HG03354 (cell line): ENCODE results near the gene PREX1.
A peak's percentile ranks its signal among the peaks of the same experiment; 100 is the strongest.

Source experiments
- ATAC-seq: cut with Tn5 transposase; IDR thresholded peaks from one replicate; pipeline ENCODE4 v1.9.1; 2021; ENCODE audit warnings: mild to moderate bottlenecking; ENCODE audit not compliant: unreplicated experiment, poor library complexity, severe bottlenecking

PREX1 gene

GRCh38 chr20:48800177-48800576, 27.6 kb downstream of the PREX1 start:
- ATAC-seq: no peak

DNA sequence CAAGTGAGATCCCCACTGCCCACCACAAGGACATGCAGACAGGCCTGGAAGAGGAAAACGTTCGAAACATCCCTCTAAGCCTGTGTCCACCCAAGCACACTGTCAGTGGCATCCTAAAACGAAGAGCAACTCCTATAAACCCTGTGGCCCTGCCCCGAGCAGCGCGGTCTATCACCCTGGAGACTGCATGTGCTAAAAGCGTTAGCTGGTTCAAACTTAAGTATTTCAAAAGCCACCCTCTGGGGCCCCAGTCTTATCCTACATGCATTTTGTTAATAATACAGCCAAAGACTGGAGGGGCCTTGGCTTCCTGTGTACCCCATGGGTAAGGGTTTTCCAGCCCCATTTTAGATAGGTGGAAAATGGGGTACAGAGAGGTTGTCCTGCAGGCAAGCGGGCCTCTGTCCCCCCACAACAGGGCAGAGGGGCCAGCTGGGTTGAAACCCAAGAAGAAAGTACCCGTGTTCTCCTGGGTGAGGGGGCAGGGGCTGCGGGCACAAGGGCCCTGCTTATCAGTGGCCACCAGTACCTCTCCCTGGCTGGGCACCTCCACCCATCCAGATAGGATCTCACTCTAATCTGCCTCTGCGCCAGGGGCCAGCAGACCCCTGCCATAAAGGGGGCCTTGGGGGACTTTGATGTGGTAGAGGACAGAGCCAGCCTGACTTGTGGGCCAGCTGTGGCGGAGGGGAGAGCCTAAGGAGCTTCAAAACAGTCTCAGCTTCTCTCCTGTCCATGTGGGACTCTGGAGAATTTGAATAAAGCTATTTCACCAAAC, 28.3 kb downstream of the PREX1 start:
- no peak for ATAC-seq

DNA sequence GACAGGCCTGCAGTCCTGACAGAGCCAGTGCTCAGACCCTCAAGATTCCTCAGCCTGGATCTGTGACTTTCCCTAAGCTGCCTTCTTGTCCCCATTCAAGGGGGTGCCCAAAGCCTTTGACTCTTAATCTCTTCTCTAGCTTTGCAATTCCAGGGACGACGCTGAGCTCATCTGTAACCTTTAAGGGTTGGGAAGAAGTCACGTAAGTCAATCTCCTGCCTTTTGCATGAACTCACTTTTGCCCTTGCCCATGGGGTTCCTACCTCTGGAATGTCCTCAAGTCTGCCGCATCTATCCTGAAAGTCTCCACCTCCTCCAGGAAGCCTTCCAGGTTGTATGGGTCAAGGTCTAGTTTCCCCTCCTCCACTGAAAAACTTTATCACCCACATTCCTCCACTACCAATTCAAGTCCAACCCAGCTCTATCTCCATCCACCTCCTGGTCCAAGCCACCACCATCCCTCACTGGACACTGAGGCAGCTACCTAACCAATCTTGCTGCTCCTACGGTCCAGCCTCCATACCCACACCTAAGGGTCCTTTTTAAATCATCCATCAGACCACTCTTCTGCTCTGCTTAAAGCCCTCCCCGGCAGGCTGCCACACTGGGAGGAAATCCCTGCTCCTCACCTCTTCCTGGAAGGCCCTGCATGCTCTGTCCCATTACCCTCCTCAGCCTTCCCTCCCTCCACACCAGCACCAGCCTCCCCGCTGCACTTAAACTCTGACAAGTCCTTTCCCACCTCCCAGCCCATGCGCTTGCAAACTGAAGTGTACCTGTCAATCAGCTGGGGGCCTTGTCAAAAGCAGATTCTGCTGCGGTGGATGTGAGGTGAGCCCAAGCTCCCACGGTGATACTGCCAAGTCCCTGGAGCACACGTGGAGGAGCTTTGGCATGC, 29.7 kb downstream of the PREX1 start:
- ATAC-seq: no peak

- ATAC-seq: no peak
These were observed 30.4 kb downstream of the PREX1 start for GRCh38 chr20:48797275-48797825.

- ATAC-seq: no peak
These were observed 32.1 kb downstream of the PREX1 start for GRCh38 chr20:48795732-48796131.

DNA sequence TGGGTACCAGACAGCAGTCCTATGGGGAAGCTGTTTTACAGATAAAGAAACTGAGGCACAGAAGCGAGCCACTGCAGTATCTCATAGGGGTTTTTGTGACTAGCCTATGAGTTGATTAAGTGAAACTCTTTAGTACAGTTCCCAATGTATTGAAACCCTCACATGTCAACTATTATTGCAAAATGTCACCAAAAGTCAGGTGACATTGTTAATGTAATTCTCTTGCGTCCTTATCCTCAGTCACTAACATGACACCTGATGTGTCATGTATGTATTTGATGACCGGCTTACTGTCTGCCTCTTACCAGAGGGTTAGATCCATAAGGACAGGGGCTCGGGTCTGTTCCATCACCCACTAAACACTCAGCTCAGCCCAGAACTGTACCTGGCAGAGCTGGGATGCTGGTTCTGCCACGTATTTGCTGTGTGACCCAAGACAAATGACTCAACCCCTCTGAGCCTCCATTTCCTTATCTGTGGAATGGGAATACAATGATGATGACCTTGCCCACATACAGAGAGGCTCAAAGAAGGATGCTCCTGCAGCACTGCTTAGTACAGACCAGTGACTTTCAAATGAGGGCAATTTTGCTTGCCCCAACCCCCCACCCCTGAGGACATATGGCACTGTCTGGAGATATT, 32.9 kb downstream of the PREX1 start:
- ATAC-seq: no peak

GRCh38 chr20:48794360-48794759, 33.4 kb downstream of the PREX1 start:
- ATAC-seq: no peak

DNA sequence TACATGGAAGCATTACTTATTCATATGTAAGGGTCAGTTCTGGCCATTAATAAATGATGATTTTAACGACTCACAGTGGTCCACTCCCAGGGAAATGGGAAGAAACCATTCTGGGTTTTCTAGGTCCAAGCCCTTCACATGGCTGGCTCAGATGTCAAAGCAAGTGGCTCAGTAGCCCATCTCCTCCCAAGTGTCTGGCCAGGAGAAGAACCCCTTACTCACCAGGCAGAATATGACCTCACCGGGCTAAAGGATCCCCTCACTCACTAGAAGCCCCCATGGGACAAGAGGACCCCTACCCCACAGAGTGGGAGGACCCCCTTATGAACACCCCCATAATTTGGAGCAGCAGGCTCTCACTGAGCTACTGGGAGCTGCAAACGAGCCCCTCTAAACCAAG, 34.0 kb downstream of the PREX1 start:
- ATAC-seq: no peak

DNA sequence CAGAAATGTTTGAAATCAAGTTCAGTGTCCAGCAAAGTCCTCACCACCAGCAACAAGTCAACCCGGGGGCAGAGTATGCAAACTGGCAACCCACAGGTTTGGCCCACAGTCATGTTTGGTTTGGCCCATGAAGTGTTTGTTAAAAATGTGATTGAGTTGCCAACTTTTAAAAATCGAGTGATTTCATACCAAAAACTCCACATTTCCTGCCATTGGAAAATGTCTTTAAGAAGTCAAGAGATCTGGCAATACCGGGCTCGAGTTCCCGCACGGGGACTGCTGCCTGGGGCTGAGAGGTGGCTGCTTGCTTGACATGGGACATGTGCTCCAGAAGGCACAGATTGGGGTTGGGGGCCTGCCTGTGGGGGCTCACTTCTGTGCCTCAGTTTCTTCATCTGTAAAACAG, 36.1 kb downstream of the PREX1 start:
- no peak for ATAC-seq

GRCh38 chr20:48791014-48791413, 36.8 kb downstream of the PREX1 start:
- no peak for ATAC-seq

GRCh38 chr20:48790473-48791003, 37.3 kb downstream of the PREX1 start:
- no peak for ATAC-seq

DNA sequence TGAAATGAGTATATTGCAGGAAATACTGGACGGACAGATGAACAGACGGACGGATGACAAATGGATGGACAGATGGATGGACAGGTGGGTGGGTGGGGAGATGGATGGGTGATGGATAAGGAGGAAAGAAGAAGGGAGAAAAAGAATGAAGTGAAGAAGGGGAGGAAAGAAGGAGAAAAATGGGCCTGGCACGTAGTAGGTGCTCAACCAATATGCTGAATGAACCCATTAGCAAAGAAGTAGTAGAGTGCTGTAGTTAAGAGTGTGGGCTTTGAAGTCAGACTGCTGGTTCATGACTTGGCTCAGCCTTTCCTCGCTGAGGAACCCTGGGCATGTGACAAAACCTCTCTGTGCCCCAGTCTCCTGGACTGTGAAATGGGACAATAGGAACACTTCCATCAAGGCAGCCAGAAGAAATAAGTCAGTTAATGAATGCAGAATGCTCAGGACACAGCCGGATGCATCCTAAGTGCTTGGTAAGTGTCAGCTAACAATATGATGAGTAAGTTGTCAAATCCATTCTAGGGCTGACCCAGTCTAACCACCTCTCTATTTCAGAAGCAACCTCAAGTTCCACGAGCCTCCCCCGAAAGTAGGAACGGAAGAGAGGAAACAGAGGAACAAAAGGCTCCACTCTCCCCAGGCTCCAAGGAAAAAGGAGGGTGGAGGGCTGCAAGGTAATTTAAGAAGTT, 37.9 kb downstream of the PREX1 start:
- no peak for ATAC-seq

- ATAC-seq: peak; percentile 25
These were observed 38.6 kb downstream of the PREX1 start for GRCh38 chr20:48789185-48789668.

- peak; percentile 66 for ATAC-seq
These were observed 39.2 kb downstream of the PREX1 start for GRCh38 chr20:48788486-48789072.

- peak; percentile 34 for ATAC-seq
These were observed 39.9 kb downstream of the PREX1 start for GRCh38 chr20:48787861-48788375.

DNA sequence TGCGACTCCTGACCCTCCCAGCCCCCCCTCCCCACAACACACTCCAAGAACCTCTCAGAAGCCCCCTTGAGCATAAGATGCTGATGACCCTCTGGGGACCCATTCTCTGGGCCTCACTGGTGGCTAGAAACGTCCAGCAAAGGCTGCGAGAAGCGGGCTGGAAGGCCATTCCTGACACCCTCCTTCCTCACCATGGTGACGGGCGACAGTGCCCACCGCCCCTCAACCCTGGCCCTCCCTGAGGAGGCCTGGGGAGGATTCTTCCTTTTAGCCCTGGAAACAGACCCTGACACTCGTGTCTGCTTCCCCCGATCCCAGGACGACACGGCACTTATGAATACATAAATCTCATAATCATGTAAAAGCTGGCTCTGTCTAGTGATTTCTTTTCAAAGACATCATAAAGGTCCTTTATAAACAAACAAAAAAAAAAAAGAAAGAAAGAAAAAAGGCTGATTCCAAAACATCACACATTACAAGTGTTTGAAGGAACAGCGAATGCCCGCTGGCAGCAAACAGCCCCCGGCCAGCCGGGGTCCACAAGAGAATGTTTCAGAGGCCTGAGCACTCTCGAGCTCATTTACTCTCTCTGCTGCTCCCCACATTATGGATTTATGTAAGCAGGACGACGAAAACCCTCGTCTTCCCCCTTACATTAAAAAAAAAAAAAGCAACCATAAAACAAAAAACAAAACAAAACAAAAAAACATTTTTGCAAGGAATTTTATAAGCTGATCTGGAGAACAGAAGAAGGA, 40.7 kb downstream of the PREX1 start:
- no peak for ATAC-seq

DNA sequence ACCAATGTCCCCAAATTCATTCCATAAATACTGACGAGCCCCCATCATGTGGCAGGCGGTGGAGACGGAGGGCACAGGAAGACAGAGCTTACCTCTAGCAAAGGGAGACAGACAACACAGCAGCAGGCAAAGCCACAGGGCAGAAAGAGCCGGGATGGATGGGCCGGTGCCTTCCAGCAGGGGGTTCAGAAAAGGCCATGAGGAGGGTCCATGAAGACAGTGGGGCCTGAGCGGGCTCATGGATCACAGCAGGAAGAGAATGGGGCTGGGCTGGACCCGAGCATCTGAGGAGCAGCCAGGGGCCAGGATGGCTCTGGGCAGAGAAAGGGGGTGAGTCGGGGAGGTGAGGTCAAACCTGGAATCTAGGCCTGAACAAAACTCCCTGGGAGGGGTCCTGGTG, 42.0 kb downstream of the PREX1 start:
- ATAC-seq: no peak

- no peak for ATAC-seq
These were observed 42.5 kb downstream of the PREX1 start for GRCh38 chr20:48785256-48785655.
